GM18499 (cell line): ENCODE data around the gene IZUMO4.
A peak's percentile ranks its signal among the peaks of the same experiment; 100 is the strongest.
"Not testable (repeated sequence)": the region's sequence is repeated elsewhere in the genome, so short reads cannot be mapped to it uniquely, and the experiment has no call there.

Source experiments
- ATAC-seq: cut with Tn5 transposase; IDR thresholded peaks from one replicate; pipeline ENCODE4 v1.9.1; 2021; ENCODE audit warnings: moderate number of reproducible peaks; ENCODE audit not compliant: insufficient read depth, unreplicated experiment

The IZUMO4 gene

DNA sequence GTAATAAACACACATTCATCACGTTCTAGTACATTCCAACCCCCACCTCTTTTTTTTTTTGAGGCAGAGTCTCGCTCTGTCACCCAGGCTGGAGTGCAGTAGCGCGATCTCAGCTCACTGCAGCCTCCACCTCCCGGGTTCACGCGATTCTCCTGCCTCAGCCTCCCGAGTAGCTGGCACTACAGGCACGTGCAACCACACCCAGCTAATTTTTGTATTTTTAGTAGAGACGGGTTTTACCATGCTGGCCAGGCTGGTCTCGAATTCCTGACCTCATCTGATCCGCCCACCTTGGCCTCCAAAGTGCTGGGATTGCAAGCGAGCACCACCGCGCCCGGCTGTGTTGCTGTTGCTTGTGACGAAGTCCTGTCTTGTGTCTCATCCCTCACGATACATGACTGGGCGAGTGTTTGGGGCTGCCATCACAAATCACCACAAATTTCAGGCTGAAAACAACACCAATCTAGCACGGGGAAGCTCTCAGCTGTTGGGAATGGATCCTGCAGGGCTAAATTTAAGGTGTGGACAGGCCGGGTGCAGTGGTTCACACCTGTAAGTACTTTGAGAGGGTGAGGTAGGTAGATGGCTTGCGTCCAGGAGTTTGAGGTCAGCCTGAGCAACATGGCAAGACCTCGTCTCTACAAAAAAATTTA, 16.3 kb upstream of the IZUMO4 start:
- no peak for ATAC-seq

DNA sequence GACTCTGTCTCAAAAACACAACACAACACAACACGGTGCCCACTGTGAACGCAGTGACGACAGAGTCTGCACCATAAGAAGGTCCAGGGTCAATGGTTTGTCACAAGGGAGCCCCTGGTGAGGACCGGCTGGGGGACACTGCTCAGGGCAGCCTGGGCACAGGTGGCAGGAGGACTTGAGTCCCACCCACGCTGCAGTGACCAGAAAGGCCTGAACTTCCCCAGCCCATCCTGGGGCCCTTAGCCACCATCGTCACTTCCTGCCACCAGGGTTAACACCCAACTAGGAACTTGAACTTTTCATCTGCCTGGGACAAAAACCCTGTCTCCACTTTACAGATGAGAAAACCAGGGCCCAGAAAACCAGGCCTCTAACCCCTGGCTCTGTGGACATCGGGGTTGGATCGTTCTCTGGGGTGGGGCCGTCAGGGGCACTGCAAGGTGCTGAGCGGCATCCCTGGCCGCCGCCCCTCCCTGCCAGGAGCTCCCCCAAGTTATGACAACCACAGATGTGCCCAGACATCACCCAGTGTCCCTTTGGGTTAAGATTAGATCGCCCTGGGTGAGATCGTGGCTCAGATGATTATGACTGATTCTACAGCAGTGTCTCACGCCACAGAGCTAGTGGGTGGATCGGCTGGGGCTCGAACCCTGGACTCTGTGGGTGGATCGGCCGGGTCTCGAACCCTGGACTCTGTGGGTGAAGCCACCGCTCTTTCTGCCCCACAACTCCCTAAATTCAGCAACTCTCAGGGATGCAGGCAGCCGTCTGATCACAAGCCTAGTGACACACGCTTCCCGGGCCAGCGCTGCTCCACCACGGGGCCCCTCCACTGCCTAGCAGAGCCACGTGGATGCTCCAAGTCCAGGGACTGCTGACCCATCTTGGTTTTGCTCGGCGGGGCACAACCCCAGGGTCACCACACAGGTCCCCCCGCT, 14.6 kb upstream of the IZUMO4 start:
- ATAC-seq, result no peak

DNA sequence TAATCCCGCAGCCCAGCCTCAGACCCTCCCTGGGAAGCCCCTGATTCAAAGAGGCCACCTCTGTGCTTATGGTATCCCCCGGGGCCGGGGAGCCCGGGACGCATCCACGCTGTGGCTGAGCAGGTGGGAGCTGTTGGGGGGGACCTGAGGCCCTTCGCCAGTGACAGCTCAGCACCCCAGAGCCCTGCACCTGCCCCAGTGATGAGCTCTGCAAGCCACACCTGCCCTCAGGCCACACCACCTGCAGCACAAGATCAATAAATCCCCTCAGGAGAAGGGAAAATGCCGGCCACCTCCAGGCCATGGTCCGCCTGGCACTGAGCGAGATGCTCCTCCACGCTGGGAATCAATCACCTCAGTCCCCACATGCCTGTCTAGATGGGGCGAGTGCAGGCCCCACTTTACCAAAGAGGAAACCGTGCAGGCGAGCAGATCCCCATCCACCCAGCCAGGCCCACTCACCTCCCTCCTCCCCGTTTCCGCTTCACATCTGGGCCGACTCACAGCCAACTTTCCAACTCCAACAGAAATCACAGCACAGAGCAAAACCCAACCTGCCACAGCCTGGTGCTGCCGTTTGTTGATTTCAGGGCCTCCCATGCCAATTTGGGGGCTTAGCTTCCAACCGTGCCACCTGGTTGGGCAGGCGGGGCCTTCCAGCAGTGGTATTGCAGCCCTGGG, 13.4 kb upstream of the IZUMO4 start:
- no peak for ATAC-seq

DNA sequence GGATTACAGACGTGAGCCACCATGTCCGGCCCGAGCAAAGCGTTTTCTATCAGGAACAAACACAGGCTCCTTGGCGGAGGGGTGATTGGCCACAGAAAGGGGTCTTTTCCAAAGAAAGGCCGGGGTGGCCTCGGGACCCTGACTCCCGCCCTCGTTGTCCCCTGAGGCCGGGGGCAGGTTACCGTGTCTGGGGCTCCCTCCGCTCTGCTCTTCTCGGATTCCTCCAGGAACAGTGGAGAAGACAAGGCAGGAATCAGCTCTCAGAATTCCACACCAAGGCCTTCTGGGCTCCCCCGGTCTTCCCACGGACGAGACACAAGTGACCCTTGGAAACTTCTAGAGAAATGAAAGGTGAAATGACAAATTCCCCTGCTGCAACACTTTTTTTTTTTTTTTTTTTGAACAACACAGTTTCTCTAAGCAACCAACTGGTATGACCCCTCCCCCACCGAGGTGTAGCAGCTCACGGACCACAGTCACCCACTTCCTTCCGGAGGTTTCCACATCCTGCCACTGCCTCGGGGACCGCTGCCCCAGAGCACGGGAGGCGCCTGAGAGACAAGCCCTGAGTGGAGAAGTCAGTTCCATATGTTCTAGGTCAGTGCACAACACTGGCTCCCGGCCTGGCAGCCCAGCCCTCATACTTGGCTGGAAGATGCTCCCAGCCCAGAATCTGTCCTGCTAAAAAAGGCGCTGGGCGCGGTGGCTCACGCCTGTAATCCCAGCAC, 11.6 kb upstream of the IZUMO4 start:
- no peak for ATAC-seq

DNA sequence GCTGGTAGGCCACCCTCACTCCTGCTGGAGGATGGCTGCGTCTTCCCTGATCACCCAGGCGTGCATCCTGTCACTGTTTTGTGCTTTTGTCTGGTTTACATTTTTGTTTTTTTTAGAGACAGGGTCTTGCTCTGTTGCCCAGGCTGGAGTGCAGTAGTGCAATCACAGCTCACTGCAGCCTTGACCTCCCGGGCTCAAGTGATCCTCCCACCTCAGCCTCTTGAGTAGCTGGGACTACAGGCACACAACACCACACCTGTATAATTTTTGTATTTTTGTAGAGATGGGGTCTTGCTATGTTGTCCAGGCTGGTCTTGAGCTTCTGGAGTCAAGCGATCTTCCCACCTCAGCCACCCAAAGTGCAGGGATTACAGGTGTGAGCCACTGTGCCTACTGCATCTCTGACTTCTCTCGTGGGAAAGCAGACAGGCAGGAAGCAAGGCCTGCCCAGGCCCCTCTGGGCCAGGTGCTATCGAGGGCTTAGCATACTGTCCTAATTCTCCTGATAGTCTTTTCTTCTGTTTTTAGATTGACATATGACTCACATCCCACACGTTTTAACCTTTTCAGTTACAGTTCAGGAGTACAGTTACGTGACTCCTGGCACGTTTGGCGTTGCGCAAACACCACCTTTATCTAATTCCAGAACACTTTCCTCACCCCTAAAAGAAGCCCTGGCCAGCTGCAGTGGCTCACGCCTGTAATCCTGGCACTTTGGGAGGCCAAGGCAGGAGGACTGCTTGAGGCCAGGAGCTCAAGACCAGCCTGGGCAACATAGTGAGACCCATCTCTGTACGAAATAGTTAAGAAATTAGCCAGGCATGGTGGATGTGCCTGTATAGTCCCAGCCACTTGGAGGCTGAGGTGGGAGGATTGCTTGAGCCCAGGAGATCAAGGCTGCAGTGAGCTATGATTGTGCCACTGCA, 9.8 kb upstream of the IZUMO4 start:
- not testable (repeated sequence) for ATAC-seq

DNA sequence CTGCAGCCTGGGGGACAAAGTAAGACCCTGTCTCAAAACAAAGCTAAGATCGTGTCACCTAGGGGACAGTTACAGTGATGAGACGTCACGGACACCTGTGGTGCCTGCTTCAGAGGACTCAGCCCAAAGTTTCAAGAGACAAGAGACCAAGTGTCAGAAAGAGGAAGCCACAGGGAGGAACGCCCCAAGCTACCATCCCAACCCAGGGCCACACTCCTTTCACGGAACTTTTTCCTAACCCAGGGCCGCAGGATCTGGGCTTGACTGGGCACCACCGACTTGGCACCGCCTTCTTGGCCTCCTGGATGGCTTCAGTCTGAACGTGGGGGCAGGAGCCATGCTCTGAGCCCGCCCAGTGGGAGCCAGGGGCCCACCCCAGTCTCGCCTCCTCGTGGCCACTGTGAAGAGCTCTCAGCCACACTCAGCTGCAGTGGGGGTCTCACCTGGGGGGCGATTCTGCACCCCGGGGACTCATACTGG, 9.1 kb upstream of the IZUMO4 start:
- ATAC-seq, result no peak

DNA sequence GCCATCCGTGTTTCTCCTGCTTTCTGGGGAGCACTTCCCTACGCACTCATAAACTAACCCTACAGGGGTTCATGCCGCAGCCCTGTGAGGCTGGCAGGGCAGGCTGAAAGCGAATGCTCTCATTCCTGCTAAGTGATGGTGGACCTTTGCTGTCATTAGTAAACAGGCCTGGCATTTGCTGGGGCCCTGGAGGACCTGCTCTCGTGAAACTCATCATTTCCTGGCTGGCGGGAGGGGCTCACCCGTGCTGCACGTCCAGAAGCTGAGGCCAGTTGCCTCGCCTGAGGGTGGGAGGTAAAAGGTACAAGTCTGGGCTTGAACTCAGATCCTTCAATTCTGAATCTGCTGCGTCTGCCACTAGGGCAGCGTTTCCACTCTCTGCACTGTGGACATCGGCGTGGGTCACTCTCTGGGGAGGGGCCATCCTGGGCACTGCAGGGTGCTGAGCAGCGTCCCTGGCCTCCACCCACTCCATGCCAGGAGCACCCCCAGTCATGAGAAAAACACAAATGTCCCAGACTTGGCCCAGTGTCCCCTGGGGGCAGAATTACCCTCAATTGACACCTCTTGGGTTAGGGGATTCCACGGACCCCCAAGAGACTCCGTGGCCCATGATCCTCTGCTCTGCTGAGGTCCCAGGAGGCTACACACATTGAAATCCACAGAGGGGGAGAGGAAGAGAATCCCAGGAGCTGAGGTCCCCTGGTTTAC, 7.6 kb upstream of the IZUMO4 start:
- no peak for ATAC-seq

DNA sequence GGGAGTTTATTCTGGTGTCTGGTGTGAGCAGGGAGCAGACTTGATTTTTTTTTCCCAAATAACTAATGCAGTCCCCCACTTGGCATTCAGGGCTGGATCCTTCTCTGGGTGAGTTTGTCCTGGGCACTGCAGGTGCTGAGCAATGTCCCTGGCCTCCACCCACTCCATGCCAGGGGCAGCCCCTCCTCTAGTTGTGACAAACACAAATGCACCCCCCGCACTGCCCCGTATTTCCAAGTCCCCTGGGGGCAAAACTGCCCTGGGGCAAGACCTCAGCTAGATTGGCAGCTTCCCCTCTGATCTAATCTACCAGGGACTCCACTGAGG, 7.0 kb upstream of the IZUMO4 start:
- no peak for ATAC-seq

DNA sequence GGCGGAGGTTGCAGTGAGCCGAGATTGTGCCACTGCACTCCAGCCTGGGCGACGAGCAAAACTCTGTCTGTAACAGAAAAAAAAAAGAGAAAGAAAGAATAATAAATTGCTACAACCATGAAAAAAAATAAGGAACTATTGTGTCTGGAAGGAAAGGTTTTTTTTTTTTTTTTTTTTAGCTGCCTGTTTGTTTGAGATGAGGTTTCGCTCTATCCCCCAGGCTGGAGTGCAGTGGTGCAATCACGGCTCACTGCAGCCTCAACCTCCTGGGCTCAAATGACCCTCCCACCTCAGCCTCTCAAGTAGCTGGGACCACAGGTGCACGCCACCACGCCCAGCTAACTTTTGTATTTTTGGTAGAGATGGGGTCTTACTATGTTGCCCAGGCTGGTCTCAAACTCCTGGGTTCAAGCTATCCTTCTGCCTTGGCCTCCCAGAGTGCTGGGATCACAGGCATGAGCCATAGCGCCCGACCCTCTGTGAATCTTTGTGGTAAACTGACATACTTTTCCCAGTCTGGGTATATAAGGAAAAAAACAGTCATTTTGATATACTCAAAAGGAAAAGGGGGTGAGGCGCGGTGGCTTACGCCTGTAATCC, 4.7 kb upstream of the IZUMO4 start:
- not testable (repeated sequence) for ATAC-seq

DNA sequence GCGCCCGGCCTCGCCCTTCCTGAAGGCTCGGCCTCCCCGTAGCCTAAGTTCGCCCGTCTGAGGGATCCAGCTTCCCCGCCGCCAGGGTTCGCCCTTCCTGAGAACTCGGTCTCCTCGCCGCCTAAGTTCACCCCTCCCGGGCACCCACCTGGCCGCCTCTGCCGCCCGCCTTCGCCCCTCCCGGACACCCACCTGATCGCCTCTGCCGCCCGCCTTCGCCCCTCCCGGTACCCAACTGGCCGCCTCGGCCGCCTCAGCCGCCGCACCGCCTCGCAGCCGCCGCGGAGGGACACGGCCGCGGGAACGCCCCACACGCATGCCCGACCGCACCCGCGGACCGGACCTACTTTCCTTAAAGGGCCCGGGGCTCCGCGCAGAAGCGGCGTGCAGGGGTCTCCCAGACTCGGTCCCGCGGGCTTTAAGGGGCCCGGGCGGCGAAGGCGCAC, 658 bp upstream of the IZUMO4 start, which contains the start of gene MOB3A:
TSS of gene MOB3A (minus strand) at position 293 of the 446 bp plus-strand sequence. CDS start 17,766 bp downstream, outside the sequence.
- ATAC-seq, result peak; percentile 22

DNA sequence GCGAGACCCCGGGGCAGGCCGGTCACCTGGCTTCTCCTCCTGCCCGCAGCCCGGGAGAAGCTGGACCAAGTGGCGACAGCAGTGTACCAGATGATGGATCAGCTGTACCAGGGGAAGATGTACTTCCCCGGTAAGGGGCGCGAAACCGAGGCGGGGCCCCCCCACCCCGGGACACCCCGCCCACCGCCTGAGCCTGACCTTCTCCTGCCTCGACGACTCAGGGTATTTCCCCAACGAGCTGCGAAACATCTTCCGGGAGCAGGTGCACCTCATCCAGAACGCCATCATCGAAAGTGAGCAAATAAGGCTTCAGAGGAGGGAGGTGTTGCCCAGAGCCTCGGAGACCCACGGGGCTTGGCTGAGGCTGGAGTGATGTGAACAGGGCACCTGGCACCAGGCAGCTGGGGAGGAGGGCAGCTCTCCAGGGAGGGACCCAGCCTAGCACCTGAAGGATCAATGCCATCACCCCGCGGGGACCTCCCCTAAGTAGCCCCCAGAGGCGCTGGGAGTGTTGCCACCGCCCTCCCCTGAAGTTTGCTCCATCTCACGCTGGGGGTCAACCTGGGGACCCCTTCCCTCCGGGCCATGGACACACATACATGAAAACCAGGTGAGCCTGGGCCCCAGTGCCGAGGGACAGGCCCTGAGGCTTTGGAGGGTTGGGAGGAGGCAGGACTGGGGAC, 629 bp downstream of the IZUMO4 start:
- no peak for ATAC-seq

DNA sequence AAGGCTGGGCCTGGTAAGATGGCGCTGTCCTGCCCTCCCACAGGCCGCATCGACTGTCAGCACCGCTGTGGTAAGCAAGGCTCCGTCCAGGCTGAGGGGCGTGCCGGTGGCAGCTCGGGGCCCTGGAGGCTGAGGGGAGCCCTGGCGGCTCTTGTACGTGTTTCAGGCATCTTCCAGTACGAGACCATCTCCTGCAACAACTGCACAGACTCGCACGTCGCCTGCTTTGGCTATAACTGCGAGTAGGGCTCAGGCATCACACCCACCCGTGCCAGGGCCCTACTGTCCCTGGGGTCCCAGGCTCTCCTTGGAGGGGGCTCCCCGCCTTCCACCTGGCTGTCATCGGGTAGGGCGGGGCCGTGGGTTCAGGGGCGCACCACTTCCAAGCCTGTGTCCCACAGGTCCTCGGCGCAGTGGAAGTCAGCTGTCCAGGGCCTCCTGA, 1.2 kb downstream of the IZUMO4 start:
- ATAC-seq, result no peak

DNA sequence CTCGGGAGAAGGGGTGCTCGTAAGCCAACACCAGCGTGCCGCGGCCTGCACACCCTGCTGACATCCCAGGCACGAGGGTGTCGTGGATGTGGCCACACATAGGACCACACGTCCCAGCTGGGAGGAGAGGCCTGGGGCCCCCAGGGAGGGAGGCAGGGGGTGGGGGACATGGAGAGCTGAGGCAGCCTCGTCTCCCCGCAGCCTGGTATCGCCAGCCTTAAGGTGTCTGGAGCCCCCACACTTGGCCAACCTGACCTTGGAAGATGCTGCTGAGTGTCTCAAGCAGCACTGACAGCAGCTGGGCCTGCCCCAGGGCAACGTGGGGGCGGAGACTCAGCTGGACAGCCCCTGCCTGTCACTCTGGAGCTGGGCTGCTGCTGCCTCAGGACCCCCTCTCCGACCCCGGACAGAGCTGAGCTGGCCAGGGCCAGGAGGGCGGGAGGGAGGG, 2.4 kb downstream of the IZUMO4 start:
- ATAC-seq, result no peak

DNA sequence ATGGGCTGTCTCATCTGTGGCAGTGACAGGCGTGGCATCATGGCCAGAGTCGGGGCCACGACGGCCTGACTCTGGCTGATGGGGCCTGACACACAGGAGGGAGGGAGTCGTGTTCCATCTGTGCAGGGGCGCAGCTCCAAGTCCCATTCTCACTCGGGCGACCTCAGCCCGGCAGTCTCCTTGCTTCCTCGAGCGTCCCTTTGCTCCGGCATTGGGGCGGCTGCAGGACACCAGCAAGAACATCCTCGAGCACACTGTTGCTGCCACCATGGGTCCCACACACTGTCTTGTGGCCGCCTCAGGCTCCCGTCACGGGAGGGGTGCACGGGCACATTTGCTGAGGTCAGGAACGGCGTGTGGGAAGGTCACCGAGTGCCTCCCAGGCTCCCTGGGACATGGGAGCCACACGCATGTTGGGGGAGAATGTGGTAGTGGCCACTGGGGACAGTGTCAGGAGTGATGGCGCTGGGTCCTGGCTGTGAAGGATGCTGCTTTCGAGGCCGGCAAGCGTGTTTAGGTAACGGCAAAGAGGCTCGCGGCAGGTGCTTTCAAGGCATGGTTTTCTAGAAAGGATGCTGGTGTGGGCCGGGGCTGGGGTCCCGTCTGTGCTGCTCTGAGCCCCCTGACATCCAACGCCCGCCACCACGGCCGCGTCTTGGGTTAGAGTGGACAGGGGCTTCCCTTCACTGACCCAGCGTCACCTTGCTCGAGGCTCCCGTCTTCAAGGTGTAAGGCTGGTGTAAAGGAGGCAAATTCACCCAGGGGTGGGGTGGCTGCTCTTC, 3.4 kb downstream of the IZUMO4 start:
- no peak for ATAC-seq

DNA sequence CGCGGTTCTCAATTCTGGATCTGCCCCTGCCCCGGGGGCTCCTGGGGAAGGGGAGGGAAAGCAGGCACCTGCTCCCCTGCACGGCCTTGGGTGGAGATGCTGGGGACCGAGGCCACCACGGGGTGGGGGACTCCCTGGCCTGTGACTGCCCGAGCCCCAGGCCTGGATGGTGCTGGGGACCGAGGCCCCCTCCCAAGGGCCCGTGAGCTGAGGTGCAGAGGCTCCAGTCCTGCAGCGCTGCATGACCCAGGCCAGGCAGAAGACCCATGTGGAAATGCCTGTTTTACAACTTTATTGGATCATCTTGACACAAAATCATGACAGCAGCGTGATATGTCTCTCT, 4.0 kb downstream of the IZUMO4 start:
- ATAC-seq, result no peak

DNA sequence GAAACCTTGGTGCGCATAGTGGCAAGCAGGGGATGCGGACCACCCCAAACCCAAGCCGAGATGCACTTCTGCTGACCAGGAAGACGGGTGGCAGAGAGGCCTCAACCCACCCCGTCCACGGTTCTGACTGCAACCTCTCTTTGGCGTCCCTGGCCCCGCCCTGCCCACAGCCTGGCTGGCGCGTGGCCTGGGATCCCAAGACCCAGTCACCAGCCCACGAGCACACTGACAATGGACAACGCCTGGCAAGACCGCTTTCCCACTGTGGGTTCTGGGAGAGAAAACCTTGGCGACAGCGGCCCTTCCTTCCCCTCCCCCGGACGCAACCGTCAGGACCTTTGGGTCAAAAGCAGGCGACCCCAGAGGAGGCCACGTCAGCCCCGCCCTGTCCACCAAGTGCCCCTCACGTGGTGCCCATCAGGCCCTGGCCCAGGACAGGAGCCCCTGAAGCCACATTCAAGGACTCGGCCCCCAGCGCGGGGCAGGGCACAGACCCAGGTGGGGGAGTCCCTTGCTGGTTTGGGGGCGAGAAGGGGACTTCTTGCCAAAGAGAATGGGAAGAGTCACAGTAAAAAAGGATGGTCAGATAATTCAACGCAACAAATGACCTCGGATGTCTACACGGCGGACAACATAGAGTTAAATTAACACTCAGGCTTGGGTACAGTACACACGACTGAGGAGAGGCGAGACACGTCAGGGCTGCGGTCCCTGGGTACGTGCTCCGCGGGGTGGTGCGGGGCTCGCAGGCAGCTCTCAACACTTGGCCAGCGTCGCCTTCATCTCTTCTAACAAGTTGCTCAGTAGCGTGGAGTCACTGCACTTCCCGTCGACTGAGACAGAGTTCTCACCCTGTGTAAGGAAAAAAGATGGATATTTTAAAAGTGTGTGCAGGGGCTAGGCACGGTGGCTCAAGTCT, 5.0 kb downstream of the IZUMO4 start:
- no peak for ATAC-seq
